ENCODE measurements around the gene DMKN.

- no peak for TF ChIP-seq CTCF (IDR thresholded peaks at IDR 0.05)
- TF ChIP-seq EP300 (IDR thresholded peaks at IDR 0.05), result no peak
Observed at GRCh38 chr19:35519291-35519690, 5.8 kb upstream of the DMKN start.
